Activated CD8-positive, alpha-beta memory T cell treated with anti-CD3 and anti-CD28 coated beads for 24 hours (primary cell): ENCODE measurements around the gene GPR142.
"Not testable (repeated sequence)": the region's sequence is repeated elsewhere in the genome, so short reads cannot be mapped to it uniquely, and the experiment has no call there.

Experiments
- DNase-seq: peaks from one replicate; pipeline ENCODE4 v3.0.0-alpha.2; 2020

The GPR142 gene

GRCh38 chr17:74394977-74395376 is 27.7 kb downstream of the GPR142 start:
- no peak for DNase-seq

- no peak for DNase-seq
Observed at GRCh38 chr17:74396567-74396966, 29.3 kb downstream of the GPR142 start.

- no peak for DNase-seq
Observed at GRCh38 chr17:74402048-74402447, 34.7 kb downstream of the GPR142 start.

- DNase-seq: no peak
Observed at GRCh38 chr17:74403512-74404137, 36.3 kb downstream of the GPR142 start.

GRCh38 chr17:74404218-74404617 is 36.9 kb downstream of the GPR142 start:
- DNase-seq: no peak

GRCh38 chr17:74404789-74405188 is 37.5 kb downstream of the GPR142 start:
- DNase-seq: no peak

- DNase-seq: not testable (repeated sequence)
Observed at GRCh38 chr17:74405311-74405710, 38.0 kb downstream of the GPR142 start.

- no peak for DNase-seq
Observed at GRCh38 chr17:74407384-74407783, 40.1 kb downstream of the GPR142 start.

GRCh38 chr17:74408262-74408661 is 41.0 kb downstream of the GPR142 start:
- no peak for DNase-seq

GRCh38 chr17:74408815-74409214 is 41.5 kb downstream of the GPR142 start:
- no peak for DNase-seq

GRCh38 chr17:74410001-74410443 is 42.7 kb downstream of the GPR142 start:
- no peak for DNase-seq

GRCh38 chr17:74412581-74412980 is 45.3 kb downstream of the GPR142 start:
- DNase-seq: no peak

GRCh38 chr17:74413491-74413890 is 46.2 kb downstream of the GPR142 start:
- no peak for DNase-seq

- no peak for DNase-seq
Observed at GRCh38 chr17:74414510-74414909, 47.2 kb downstream of the GPR142 start.

- no peak for DNase-seq
Observed at GRCh38 chr17:74415608-74416396, 48.5 kb downstream of the GPR142 start.

GRCh38 chr17:74417178-74418045 is 50.1 kb downstream of the GPR142 start:
- DNase-seq: no peak

- no peak for DNase-seq
Observed at GRCh38 chr17:74419928-74420411, 52.7 kb downstream of the GPR142 start.
